ENCODE measurements around the gene CC2D2A. TPM values are rescaled to one million over a fixed set of nuclear protein-coding genes. Genes with fewer than 3 reads are reported as not detected.
A peak's percentile ranks its signal among the peaks of the same experiment; 100 is the strongest.

The CC2D2A gene
- total RNA-seq, 4 donors from 2014 or later: 5.6 to 36.7 (median 9.6) TPM

GRCh38 chr4:15457406-15458201, 12.1 kb upstream of the CC2D2A start:
- H3K4me3 ChIP-seq: no peak overlapping the region
- peak overlapping the region in 3 of 4 donors; percentile 20 to 64 (median 30) for H3K27ac ChIP-seq
- no peaks in the 10 kb centered on the region for H3K36me3 ChIP-seq
- intact Hi-C loops (cut with DNase I; ENCODE audit: low total_unique reads) (loop anchor here (2.0 kb wide), 1 partner anchor 221 kb away; no protein-coding TSS in a partner anchor), in situ Hi-C loops (cut with MboI; ENCODE audit: low pct_ligation_motif_present in 1 of 4, low pct_unique_long_range_greater_than_20kb in 1 of 4, low sequenced_read_pairs in 3 of 4) (loop anchor here (5.0 to 25.0 kb wide), 3 partner anchors 220 to 445 kb away; partner anchors contain the start of gene CPEB2 (in 1 of the 4))
- no peaks in the 10 kb centered on the region for H3K9me3 ChIP-seq
- no peak for TF ChIP-seq POLR2A (IDR thresholded peaks at IDR 0.05)
- TF ChIP-seq, protein P1, sequence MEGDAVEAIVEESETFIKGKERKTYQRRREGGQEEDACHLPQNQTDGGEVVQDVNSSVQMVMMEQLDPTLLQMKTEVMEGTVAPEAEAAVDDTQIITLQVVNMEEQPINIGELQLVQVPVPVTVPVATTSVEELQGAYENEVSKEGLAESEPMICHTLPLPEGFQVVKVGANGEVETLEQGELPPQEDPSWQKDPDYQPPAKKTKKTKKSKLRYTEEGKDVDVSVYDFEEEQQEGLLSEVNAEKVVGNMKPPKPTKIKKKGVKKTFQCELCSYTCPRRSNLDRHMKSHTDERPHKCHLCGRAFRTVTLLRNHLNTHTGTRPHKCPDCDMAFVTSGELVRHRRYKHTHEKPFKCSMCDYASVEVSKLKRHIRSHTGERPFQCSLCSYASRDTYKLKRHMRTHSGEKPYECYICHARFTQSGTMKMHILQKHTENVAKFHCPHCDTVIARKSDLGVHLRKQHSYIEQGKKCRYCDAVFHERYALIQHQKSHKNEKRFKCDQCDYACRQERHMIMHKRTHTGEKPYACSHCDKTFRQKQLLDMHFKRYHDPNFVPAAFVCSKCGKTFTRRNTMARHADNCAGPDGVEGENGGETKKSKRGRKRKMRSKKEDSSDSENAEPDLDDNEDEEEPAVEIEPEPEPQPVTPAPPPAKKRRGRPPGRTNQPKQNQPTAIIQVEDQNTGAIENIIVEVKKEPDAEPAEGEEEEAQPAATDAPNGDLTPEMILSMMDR (IDR thresholded peaks at IDR 0.05): peak; percentile 63 to 76 (median 69)
- no peak for DNase-seq
- 26 to 33% methylated on average over 7 of the region's 7 CpGs for WGBS, 2 donors (ENCODE audit: low coverage in 1 of 2)
- H3K27me3 ChIP-seq: no peaks in the 10 kb centered on the region
- H3K4me1 ChIP-seq: peaks cover 0 to 10% (median 5%) of the 10 kb centered on the region in 4 donors

GRCh38 chr4:15458616-15459015, 11.1 kb upstream of the CC2D2A start:
- Histone ChIP-seq H3K9me3 (no peaks in the 10 kb centered on the region), H3K27ac (no peak overlapping the region), H3K4me1 (peaks cover 0 to 10% (median 5%) of the 10 kb centered on the region in 4 donors), H3K36me3 (no peaks in the 10 kb centered on the region), H3K4me3 (no peak overlapping the region), H3K27me3 (no peaks in the 10 kb centered on the region)
- no peak for TF ChIP-seq POLR2AphosphoS5 (IDR thresholded peaks at IDR 0.05)
- TF ChIP-seq, protein P1 (IDR thresholded peaks at IDR 0.05): no peak
- no peak for TF ChIP-seq EP300 (IDR thresholded peaks at IDR 0.05; ENCODE audit: low read depth)
- TF ChIP-seq POLR2A (IDR thresholded peaks at IDR 0.05): no peak
- no peak for DNase-seq
- intact Hi-C loops (cut with DNase I; ENCODE audit: low total_unique reads): no loop called here
- 55 to 75% methylated on average over 2 of the region's 2 CpGs for WGBS, 2 donors (ENCODE audit: low coverage in 1 of 2)
- in situ Hi-C loops (cut with MboI; ENCODE audit: low pct_ligation_motif_present in 1 of 4, low pct_unique_long_range_greater_than_20kb in 1 of 4, low sequenced_read_pairs in 3 of 4): loop anchor here (5.0 to 25.0 kb wide), 3 partner anchors 221 to 446 kb away; partner anchors contain the start of gene CPEB2 (in 1 of the 4)

DNA sequence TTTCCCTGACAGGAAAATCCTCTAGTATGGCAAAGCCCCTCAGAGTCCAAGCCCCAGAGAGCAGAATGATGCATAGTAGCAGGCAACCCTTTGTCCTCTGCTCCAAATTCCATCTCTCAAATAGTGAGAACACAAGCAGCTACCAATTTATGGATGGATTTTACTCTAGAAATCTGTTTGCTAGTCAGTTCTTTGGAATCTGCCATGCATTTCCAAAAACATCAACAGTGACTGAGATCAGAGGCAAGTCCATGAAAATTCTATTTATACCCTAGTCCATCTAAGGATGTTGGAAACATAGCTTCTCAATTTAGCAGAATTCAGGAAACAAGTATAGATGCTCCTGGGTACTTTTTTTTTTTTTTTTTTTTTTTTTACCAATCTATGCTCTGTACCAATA, 10.0 kb upstream of the CC2D2A start:
- no peak for DNase-seq
- Histone ChIP-seq H3K4me1 (peaks cover 0 to 10% (median 5%) of the 10 kb centered on the region in 4 donors), H3K4me3 (no peak overlapping the region), H3K36me3 (no peaks in the 10 kb centered on the region), H3K27me3 (no peaks in the 10 kb centered on the region), H3K9me3 (no peaks in the 10 kb centered on the region), H3K27ac (peak overlapping the region in 1 of 4 donors; percentile 36)
- intact Hi-C loops (cut with DNase I; ENCODE audit: low total_unique reads) (no loop called here), in situ Hi-C loops (cut with MboI; ENCODE audit: low pct_ligation_motif_present in 1 of 4, low pct_unique_long_range_greater_than_20kb in 1 of 4, low sequenced_read_pairs in 3 of 4) (loop anchor here (5.0 to 25.0 kb wide), 3 partner anchors 222 to 447 kb away; partner anchors contain the start of gene CPEB2 (in 1 of the 4))
- TF ChIP-seq POLR2A (IDR thresholded peaks at IDR 0.05) (no peak), EP300 (IDR thresholded peaks at IDR 0.05; ENCODE audit: low read depth) (no peak), POLR2AphosphoS5 (IDR thresholded peaks at IDR 0.05) (no peak)
- TF ChIP-seq, protein P1 (IDR thresholded peaks at IDR 0.05): no peak

DNA sequence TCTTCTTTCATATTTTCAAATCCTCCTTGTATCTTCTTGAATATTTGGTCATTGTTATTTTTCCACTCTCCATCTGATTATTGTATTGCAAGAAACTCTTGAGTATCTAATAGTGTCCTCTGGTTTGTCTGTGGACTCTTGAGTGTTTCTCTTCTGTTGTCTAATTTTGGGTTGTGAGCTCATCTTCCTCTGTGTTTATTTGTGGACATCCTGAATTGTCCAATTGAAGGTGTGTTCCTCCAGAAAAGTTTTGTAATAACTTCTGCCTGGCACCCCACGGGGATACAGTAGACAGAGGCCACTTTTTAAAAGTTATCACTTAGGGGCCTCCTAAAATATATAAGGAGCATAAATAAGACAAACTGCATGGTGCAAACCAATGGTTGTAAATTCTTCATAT, 3.1 kb upstream of the CC2D2A start:
- H3K4me1 ChIP-seq: peaks cover 0 to 11% (median 0%) of the 10 kb centered on the region in 4 donors
- 67 to 75% methylated on average over 1 of the region's 1 CpG for WGBS, 2 donors (ENCODE audit: low coverage in 1 of 2)
- no peaks in the 10 kb centered on the region for H3K36me3 ChIP-seq
- intact Hi-C loops (cut with DNase I; ENCODE audit: low total_unique reads): no loop called here
- in situ Hi-C loops (cut with MboI; ENCODE audit: low pct_ligation_motif_present in 1 of 4, low pct_unique_long_range_greater_than_20kb in 1 of 4, low sequenced_read_pairs in 3 of 4): loop anchor here in 1 of 4 donors (25.0 kb wide), 1 partner anchor 454 kb away; the partner anchor contains the start of gene CPEB2
- no peak for DNase-seq
- H3K9me3 ChIP-seq: no peaks in the 10 kb centered on the region
- H3K27me3 ChIP-seq: no peaks in the 10 kb centered on the region
- H3K4me3 ChIP-seq: no peak overlapping the region
- no peak overlapping the region for H3K27ac ChIP-seq
- TF ChIP-seq, protein P1 (IDR thresholded peaks at IDR 0.05): no peak
- TF ChIP-seq POLR2A (IDR thresholded peaks at IDR 0.05) (no peak), EP300 (IDR thresholded peaks at IDR 0.05; ENCODE audit: low read depth) (no peak), POLR2AphosphoS5 (IDR thresholded peaks at IDR 0.05) (no peak)

All from transverse colon (tissue), 4 donors.